GM12865 (cell line): Measurements from ENCODE around the gene BICRAL.

Experiments
- DNase-seq: peaks from one replicate; pipeline ENCODE4 v3.0.0; 2010; ENCODE audit warnings: low read depth
- H3K4me3 ChIP-seq: 2 replicates; pipeline ENCODE4 v1.5.1; 2011; ENCODE audit warnings: mild to moderate bottlenecking, low read depth, low read length, control low read depth
- CTCF ChIP-seq: IDR thresholded peaks from 2 replicates; pipeline ENCODE4 v1.5.1; 2011; ENCODE audit warnings: low read length, control low read depth, low read depth, inconsistent platforms; ENCODE audit not compliant: insufficient read depth; ENCODE audit errors: missing control alignments

BICRAL gene

GRCh38 chr6:42821846-42822245 lies 40.0 kb downstream of the BICRAL start:
- no peak overlapping the region for H3K4me3 ChIP-seq
- TF ChIP-seq CTCF = no peak
- DNase-seq = no peak

- no peak overlapping the region for H3K4me3 ChIP-seq
- DNase-seq = no peak
- no peak for TF ChIP-seq CTCF
Measured at GRCh38 chr6:42829561-42830092, 47.8 kb downstream of the BICRAL start.

GRCh38 chr6:42831237-42831636 lies 49.4 kb downstream of the BICRAL start:
- no peak for TF ChIP-seq CTCF
- H3K4me3 ChIP-seq = no peak overlapping the region
- no peak for DNase-seq

- DNase-seq = no peak
- no peak for TF ChIP-seq CTCF
- no peak overlapping the region for H3K4me3 ChIP-seq
Measured at GRCh38 chr6:42834056-42834455, 52.2 kb downstream of the BICRAL start.

- no peak for TF ChIP-seq CTCF
- H3K4me3 ChIP-seq = no peak overlapping the region
- no peak for DNase-seq
Measured at GRCh38 chr6:42841844-42842584, 60.2 kb downstream of the BICRAL start.

GRCh38 chr6:42845327-42845694 lies 63.5 kb downstream of the BICRAL start:
- no peak for DNase-seq
- no peak for TF ChIP-seq CTCF
- no peak overlapping the region for H3K4me3 ChIP-seq

- DNase-seq = no peak
- TF ChIP-seq CTCF = no peak
- no peak overlapping the region for H3K4me3 ChIP-seq
Measured at GRCh38 chr6:42846505-42846904, 64.7 kb downstream of the BICRAL start.
